Prostate gland (tissue), 2 donors: ENCODE data around the gene MYCBPAP.

ENCODE experiments used
- POLR2A ChIP-seq: fragments of 450-650 bp; IDR thresholded peaks from one replicate; pipeline ENCODE4 v1.6.1; 2016; ENCODE audit warnings: antibody characterized with exemption, mild to moderate bottlenecking
- TF ChIP-seq, protein P1 (sequence below), 4 experiments: fragments of 200-600 bp in 2 of 4; fragments of 450-650 bp in 2 of 4; sonication (generic) in 2 of 4; IDR thresholded peaks; 1 replicate in 3 of 4; 2 replicates in 1 of 4; pipeline ENCODE4 v1.5.1; 2016 to 2019; ENCODE audit warnings: antibody characterized with exemption in 4 of 4, mild to moderate bottlenecking in 2 of 4, moderate library complexity in 2 of 4

DNA sequence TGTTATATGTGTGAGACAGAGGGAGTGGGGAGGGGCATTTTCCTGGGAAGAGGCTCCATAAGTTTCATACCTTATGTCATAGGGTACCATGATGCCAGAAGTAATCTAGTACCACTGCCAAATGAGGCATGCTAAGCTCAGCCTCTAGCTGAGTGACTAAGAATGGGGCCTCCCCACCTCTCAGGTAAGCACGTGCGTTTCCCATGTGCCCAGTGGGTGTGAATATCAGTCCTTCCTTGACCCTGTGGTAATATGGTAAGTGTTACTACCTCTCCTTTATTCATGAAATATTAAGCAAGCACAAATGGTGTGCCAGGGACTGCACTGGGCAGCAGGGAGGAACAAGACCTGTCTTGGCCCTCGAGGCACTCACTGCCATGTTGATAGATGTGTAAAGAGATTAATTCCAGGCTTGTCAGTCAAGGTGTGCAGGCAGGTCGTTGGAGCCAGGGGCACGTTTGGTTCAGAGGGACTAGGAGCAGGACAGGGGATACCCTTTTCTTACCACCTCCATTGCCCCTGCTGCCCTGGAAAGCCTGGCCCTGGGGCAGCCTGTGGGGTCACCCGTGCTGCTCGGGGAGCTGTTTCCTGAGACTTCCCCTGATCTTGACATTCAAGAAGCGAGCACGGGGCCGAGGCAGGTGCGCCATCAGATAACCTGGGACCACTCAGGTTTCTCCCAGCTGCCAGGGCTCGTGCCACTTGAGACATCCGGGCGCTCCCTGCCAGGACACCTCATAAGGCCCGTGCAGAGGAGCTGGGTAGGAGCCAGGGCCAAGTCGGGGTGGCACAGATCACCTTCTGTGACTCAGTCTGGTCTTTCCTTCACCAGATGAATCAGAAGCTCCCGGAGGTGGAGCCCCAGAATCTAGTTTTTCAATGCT, 20.8 kb upstream of the MYCBPAP start:
- TF ChIP-seq, protein P1, sequence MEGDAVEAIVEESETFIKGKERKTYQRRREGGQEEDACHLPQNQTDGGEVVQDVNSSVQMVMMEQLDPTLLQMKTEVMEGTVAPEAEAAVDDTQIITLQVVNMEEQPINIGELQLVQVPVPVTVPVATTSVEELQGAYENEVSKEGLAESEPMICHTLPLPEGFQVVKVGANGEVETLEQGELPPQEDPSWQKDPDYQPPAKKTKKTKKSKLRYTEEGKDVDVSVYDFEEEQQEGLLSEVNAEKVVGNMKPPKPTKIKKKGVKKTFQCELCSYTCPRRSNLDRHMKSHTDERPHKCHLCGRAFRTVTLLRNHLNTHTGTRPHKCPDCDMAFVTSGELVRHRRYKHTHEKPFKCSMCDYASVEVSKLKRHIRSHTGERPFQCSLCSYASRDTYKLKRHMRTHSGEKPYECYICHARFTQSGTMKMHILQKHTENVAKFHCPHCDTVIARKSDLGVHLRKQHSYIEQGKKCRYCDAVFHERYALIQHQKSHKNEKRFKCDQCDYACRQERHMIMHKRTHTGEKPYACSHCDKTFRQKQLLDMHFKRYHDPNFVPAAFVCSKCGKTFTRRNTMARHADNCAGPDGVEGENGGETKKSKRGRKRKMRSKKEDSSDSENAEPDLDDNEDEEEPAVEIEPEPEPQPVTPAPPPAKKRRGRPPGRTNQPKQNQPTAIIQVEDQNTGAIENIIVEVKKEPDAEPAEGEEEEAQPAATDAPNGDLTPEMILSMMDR (IDR thresholded peaks at IDR 0.05): no peak
- TF ChIP-seq POLR2A: no peak
